HG03139 (cell line): Measurements from ENCODE around the gene PARP8.

Experiments used
- ATAC-seq: cut with Tn5 transposase; IDR thresholded peaks from one replicate; pipeline ENCODE4 v1.9.1; 2021; ENCODE audit not compliant: unreplicated experiment

Gene PARP8

DNA sequence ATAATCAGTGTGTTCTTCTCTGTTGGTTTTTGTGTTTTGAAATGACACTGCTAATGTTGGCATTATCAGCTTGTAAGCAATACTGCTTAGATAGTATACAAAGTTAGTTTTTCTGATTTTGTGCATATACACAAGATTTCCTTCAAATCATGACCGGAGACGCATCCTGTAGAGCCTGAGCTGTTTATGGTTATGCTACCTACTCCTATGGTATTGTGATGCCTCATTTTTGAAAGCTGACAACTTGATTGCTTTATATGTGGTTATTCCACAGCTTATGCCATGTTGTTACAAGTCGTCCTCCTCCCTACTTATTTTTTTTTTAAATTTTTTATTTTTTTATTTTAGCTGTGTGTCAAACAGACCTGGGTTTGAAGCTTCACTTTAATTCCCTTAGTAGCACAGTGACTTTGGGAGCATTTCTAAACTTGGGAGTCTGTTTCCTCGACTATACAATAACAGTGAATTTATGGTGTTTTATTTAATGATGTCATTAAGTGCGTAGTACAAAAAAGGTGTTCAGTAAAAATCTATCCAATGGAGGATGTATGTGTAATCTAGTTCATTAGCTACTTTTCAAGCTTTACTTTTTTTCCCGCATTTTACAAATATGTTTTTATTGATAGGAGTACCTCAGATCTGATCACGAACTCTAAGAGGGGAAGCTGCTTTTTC, 59.5 kb downstream of the PARP8 start:
- ATAC-seq: no peak

GRCh38 chr5:50726475-50727148, 60.2 kb downstream of the PARP8 start:
- ATAC-seq: no peak

DNA sequence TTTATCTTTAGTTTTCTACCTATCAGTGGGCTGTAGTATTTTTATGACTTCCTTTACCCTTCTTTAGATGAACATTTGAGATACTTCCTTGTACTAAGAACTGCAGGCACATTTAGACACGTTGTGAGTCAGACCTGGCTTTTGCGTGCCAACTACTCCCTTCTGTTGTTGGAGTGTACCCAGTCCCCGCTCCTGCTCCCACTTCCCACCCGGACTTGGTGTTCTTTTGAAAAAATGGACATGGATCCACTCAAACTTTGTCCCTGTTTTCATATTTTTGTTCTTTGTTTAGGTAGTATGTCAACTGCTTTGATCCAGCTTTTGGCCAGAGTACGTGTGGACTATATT, 60.7 kb downstream of the PARP8 start:
- ATAC-seq: no peak

GRCh38 chr5:50727845-50728244, 61.4 kb downstream of the PARP8 start:
- ATAC-seq: no peak

GRCh38 chr5:50730336-50730735, 63.9 kb downstream of the PARP8 start:
- ATAC-seq: no peak

DNA sequence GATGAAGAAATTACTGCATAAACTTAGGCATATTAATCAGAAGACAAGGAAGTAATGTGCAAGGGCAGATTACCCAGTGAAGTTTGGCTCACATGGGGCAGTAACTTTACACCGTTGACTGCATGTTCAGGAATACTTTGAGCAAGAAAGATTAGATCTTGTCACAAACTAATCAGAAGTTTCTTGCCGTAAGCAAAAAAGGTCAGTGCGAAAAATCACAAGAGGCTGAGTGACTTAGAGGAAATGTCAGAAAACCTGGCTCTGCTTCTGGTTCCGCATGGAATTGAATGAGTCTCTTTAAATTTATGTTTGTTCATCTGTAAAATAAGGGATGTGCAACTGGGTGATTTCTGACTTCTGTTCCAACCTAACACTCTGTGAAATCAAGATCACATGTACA, 64.4 kb downstream of the PARP8 start:
- no peak for ATAC-seq

- ATAC-seq: no peak
These were observed 67.3 kb downstream of the PARP8 start for GRCh38 chr5:50733741-50734140.

- ATAC-seq: no peak
These were observed 72.4 kb downstream of the PARP8 start for GRCh38 chr5:50738864-50739263.

GRCh38 chr5:50740832-50741231, 74.4 kb downstream of the PARP8 start:
- ATAC-seq: no peak

- peak; percentile 53 for ATAC-seq
These were observed 78.3 kb downstream of the PARP8 start for GRCh38 chr5:50744776-50745175.

- ATAC-seq: no peak
These were observed 78.9 kb downstream of the PARP8 start for GRCh38 chr5:50745221-50745910.

DNA sequence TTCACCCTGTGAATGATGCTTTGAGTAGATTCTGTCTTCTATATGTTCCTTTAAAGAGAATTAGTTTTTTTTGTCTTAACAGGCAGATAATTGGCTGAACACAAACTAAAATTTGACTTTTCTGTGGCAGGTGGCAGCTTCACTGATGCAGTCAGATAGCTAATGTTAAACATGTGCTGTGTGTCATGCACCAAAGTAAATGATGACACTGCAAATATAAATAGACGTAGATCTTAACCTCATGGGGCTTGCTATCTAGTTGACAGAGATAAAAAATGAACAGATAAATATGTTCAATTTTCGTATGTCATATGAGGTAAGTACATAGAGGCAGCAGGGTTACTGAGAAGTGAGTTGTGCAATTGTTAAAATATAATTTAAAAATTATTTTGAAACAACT, 82.7 kb downstream of the PARP8 start:
- ATAC-seq: no peak

GRCh38 chr5:50749873-50750272, 83.4 kb downstream of the PARP8 start:
- no peak for ATAC-seq

- peak; percentile 86 for ATAC-seq
These were observed 84.7 kb downstream of the PARP8 start for GRCh38 chr5:50751064-50751657.

DNA sequence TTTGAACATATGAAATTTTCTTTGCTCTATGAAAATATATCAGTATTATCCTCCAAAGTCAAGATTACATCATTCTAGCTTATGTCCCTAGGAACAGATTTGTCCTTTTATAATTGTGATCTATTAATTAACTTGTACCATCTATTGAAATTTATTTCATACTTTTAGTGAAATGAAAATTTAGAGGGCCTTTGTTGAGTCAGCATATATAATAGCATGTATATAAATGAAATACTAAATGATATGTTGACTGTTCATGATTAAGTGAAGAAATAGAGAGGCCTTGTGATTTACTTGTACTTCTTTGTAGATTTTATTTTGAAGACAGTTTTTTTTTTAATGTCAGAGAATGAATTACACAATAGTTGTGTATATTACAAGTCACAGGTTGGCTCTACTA, 86.4 kb downstream of the PARP8 start:
- ATAC-seq: no peak

DNA sequence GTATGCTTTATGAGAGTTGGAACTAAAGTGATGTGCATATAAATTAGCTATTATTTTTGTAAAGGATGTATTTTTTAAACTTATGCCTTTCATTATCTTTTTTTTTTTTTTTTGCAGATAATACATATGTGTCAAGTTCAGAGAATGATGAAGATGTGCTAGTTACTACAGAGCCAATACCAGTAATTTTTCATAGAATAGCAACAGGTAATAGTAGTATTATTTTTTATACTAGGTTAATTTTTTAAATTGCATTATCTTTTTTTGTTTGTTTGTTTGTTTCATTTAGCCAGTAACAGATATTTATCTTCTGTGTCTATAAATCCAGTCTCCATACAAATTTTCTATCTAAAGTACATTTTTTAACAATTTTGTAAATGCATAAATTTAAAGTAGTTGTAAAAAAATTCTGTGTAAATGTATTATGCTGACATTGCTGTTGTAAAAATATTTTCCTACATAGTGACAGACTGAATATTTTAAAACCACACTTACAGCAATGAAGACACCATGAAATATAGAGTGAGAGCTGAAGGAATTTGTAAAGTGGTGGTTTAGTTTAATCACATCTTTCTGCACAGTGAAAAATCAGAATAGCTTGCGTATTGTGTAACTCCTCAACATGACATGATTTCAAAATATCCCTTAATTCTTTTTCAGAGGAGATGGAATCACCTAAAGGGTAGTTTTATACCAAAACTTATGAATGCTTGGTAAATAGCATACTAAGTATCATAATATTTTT, 93.3 kb downstream of the PARP8 start:
- ATAC-seq: no peak

DNA sequence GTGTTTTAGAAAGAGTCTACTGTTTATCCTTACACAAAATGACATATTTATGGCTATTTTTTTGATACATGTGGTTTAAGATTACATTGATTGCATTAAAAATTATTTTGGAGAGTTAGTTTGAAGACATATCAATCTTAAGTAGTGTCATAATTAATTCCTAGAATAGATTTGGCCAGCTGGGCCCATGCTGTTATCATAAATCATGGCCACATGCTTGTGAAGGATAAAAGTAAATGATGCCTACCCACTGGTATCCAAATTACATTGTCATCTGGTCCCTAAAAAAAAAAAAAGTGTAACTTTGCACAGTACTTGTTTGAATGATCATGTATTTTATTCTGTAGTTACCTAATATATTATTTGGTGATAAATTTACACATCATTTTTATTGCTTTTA, 96.9 kb downstream of the PARP8 start:
- ATAC-seq: no peak

GRCh38 chr5:50763846-50764245, 97.4 kb downstream of the PARP8 start:
- ATAC-seq: no peak

DNA sequence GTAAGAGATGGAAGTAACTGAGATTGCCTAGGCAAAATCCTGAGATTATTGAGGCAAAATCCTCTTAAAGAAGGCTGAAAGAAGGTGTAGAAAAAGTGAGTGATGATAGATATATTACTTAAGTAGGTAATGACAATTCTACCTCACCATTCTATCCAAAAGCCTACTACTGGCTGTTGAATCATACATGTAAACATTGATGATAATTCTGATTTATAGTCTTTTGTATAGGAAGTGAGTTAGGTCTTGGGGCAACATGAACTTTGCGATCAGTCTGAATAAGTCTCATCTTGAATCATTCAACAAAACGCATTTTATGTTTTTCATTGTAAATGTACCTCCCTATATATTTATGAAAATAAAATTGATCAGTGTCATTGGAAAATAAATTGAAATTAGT, 99.6 kb downstream of the PARP8 start:
- no peak for ATAC-seq

DNA sequence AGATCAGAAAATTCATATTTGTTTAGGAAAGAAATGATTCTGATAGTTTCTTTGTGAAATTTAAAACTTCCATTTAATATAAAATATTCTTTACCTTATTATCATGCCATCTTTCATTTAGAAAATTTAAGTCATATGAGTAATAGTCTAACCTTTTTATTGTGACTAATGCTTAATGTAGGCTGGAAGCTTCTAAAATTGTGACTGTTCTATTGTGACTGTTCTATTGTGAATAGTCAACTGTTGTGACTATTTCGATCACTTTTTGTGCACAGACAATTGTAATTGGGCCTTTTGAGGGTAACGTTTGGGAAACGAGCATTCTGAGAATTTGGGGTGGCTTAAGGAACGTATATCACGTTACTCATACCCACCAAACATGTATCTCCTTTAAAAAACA, 100.0 kb downstream of the PARP8 start:
- ATAC-seq: no peak

DNA sequence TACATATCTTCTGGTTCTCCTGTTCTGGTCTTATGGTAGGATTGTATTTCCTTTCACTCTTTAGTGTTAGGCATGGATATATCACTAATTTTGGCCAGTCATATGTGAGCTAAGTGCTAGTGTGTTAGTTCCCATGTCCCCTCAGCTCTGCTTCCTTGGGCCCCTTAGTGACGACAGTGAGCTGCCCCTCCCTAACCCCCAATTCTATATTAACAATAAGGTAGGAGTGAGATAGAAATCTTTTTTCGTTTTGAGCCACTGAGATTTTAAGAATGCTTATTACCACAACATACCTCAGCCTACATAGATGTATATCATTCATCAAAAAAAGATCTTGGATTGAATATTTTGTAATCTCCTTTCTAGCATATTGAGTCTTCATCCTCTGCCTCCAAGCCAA, 100.5 kb downstream of the PARP8 start:
- ATAC-seq: no peak
